Activated CD8-positive, alpha-beta T cell treated with anti-CD3 and anti-CD28 coated beads for 36 hours (primary cell): ENCODE data around the gene PITPNM1. TPM values are rescaled to one million over a fixed set of nuclear protein-coding genes. Genes with fewer than 3 reads are reported as not detected.

ENCODE experiments used
- ATAC-seq: fragments of 200-7000 bp; cut with Tn5 transposase; one replicate; pipeline ENCODE4 v1.10.0; 2021; ENCODE audit warnings: mild to moderate bottlenecking, moderate library complexity
- CTCF ChIA-PET: fragments of 350-600 bp; sonication (Branson Sonifier 250); formaldehyde crosslinking; loops from one replicate; lab custom pipeline; 2021; ENCODE audit warnings: antibody characterized with exemption; lab: Charles Lee
- POLR2A ChIA-PET: fragments of 350-600 bp; sonication (Branson Sonifier 250); formaldehyde crosslinking; loops from one replicate; lab custom pipeline; 2021; ENCODE audit warnings: antibody characterized with exemption; lab: Charles Lee
- DNase-seq: peaks from one replicate; pipeline ENCODE4 v3.0.0-alpha.2; 2020
- H3K27ac Mint-ChIP-seq: one replicate; pipeline ENCODE4 v1.8.0; 2021; ENCODE audit warnings: mild to moderate bottlenecking, mixed read lengths
- H3K27me3 Mint-ChIP-seq: one replicate; pipeline ENCODE4 v1.8.0; 2021; ENCODE audit warnings: mixed read lengths
- H3K36me3 Mint-ChIP-seq: one replicate; pipeline ENCODE4 v1.8.0; 2021; ENCODE audit warnings: low read depth, mixed read lengths
- H3K4me1 Mint-ChIP-seq: one replicate; pipeline ENCODE4 v1.8.0; 2021; ENCODE audit warnings: low read depth, mixed read lengths
- H3K4me3 Mint-ChIP-seq: one replicate; pipeline ENCODE4 v1.8.0; 2021; ENCODE audit warnings: mild to moderate bottlenecking, moderate library complexity, mixed read lengths
- H3K9me3 Mint-ChIP-seq: one replicate; pipeline ENCODE4 v1.8.0; 2021; ENCODE audit warnings: mixed read lengths
- intact Hi-C: fragments of 100-400 bp; cut with micrococcal nuclease; formaldehyde crosslinking; loops from one replicate; pipeline ENCODE4 v1.10.0; 2022
- total RNA-seq, 2 experiments: library from RNA; stranded (reverse); gene quantifications; one replicate each; pipeline ENCODE4 v1.2.3, GENCODE V29; 2021
- TF ChIP-seq, protein P1 (sequence below): fragments of 200-600 bp; IDR thresholded peaks from one replicate; pipeline ENCODE4 v1.8.0; 2022; ENCODE audit warnings: antibody characterized with exemption, mild to moderate bottlenecking

PITPNM1 gene
- total RNA-seq, 2 experiments from 2014 or later = 87.8 to 88.1 TPM

DNA sequence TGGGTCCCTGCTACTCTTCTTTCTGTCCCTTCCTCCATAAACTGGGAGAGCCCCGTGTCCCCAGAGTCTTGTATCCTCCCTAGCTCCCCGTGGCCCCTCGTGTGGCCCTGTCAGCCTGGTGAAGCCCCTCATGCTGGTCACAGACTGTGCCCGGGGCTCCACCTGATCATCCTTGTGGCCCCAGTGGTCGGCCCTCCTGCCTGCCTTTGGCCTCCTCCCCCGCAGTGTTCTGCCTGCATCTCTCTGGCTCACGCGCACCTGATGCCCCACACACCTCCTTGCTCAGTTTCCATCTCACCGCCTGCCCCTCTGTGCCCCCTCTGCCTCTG lies 19.3 kb upstream of the PITPNM1 start:
- H3K4me1 Mint-ChIP-seq = no peaks in the 10 kb centered on the region
- TF ChIP-seq, protein P1, sequence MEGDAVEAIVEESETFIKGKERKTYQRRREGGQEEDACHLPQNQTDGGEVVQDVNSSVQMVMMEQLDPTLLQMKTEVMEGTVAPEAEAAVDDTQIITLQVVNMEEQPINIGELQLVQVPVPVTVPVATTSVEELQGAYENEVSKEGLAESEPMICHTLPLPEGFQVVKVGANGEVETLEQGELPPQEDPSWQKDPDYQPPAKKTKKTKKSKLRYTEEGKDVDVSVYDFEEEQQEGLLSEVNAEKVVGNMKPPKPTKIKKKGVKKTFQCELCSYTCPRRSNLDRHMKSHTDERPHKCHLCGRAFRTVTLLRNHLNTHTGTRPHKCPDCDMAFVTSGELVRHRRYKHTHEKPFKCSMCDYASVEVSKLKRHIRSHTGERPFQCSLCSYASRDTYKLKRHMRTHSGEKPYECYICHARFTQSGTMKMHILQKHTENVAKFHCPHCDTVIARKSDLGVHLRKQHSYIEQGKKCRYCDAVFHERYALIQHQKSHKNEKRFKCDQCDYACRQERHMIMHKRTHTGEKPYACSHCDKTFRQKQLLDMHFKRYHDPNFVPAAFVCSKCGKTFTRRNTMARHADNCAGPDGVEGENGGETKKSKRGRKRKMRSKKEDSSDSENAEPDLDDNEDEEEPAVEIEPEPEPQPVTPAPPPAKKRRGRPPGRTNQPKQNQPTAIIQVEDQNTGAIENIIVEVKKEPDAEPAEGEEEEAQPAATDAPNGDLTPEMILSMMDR = no peak
- intact Hi-C loops = no loop called here
- no peaks in the 10 kb centered on the region for H3K9me3 Mint-ChIP-seq
- peaks cover 7% of the 10 kb centered on the region for H3K27me3 Mint-ChIP-seq
- H3K4me3 Mint-ChIP-seq = no peak overlapping the region
- DNase-seq (no peak), ATAC-seq (no peak)
- ChIA-PET POLR2A (no interaction called here), CTCF (no interaction called here)
- no peaks in the 10 kb centered on the region for H3K36me3 Mint-ChIP-seq
- H3K27ac Mint-ChIP-seq = no peak overlapping the region

DNA sequence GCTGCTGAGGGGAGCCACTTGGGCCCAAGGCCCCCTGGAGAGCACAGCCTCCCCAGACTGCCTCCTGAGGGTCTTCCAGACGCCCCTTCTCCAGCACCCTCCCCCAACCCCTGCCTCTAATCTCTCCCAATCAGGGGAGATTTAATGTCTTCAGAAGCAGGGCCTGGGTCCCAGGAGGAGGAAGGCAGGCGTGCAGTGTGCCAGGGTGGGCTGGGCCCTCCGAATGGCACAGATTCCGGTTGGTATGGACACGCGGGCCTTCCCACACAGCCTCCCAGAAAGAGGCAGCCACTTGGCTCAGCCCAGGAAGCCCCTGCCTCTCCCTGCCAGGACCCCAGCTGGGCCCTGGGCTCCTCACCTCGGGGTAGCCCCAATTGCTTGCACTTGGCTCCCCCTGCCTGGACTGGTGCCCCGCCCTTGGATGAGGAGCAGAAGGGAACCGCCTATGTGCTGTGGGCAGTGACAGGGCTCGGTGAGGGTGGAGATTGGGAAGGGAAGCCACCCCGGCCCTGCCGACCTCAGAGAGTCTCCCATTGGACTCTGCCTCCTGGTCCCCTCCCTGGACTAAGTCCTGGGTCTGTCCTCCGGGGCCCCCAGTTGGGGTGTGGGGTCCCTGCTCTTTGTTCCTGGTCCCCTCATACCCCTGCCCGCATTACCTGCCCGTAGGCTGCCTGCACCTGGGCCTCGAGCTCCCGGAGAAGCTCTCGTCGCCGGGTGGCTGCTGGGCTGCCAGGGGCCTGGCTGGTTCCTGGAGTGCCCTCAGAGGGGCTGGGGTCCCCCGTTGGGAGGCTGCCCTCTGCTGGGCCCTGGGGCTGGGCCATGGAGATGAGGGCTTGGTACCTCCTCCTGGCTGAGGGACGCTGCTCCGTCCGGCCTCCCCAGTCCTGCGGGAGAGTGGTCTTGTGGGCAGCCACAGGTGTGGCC lies 18.7 kb upstream of the PITPNM1 start:
- DNase-seq (no peak), ATAC-seq (no peak)
- Mint-ChIP-seq H3K4me1 (no peaks in the 10 kb centered on the region), H3K27me3 (peaks cover 7% of the 10 kb centered on the region), H3K9me3 (no peaks in the 10 kb centered on the region), H3K27ac (no peak overlapping the region), H3K4me3 (no peak overlapping the region), H3K36me3 (no peaks in the 10 kb centered on the region)
- intact Hi-C loops = no loop called here
- ChIA-PET POLR2A (no interaction called here), CTCF (no interaction called here)
- TF ChIP-seq, protein P1 = no peak

DNA sequence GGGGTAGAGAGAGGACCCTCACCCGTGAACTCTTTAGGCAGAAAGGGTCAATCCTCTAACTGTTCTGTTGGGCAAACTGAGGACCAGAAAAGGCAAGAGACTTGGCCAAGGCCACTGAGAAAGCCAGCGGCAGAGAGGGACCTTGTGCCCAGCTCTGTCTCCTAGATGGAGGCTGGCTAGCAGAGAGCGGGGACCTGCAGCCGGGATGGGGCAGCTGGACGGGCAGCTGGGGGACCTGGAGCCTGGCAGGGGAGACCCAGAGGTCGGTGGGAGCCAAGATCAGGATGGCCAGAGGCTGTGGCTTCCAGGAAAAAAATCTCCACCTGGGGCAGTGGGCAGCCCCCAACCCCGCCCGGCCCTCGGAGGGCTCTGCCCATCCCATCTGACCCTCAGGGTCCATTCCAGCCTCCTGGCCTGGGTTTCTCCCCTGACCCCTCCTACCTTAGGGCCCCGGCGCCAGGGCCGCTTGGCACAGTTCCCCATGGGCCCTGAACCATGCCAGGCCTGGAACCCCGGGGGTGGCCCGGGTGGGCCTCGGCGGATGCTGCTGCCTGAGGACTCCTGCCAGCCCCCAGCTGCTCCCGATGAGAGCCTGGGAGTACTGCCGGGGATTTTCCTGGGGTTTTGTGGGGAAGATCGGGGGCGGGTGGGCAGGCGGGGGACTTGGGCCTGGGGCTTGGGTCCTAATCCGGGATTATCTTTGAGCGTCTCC lies 17.8 kb upstream of the PITPNM1 start, which contains the start of gene CABP2:
Gene CABP2, minus strand, starts transcription at position 603 of the 712 bp plus-strand sequence. Its CDS starts 120 bp downstream, at position 483.
- Mint-ChIP-seq H3K4me1 (no peaks in the 10 kb centered on the region), H3K36me3 (no peaks in the 10 kb centered on the region), H3K27ac (no peak within 1 kb of the TSS), H3K9me3 (no peaks in the 10 kb centered on the region), H3K4me3 (no peak within 1 kb of the TSS), H3K27me3 (peaks cover 4% of the 10 kb centered on the region)
- ATAC-seq = no peak
- POLR2A ChIA-PET = no interaction called here
- intact Hi-C loops = no loop called here
- CTCF ChIA-PET = no interaction called here
- no peak for DNase-seq
- TF ChIP-seq, protein P1 = no peak

DNA sequence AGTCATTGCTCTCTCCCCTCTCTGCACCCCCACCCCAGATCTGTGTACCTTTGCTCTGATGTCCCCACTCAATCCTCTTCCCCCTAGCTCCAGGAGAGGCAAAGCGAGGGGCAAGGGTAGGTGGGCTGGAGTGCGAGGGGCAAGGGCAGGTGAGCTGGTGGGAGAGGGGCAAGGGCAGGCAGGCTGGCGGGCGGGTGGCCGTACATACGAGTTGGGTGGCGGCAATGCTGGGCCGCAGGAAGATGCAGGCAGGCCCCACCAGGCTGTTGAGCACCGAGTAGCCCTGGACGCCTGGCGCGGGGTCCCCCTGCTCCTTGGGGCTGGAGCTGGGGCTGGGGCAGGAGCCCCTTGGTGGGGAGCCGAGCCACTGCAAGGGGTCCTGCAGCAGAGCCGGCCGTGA lies 17.2 kb upstream of the PITPNM1 start:
- Mint-ChIP-seq H3K9me3 (no peaks in the 10 kb centered on the region), H3K27me3 (peaks cover 2% of the 10 kb centered on the region), H3K4me1 (no peaks in the 10 kb centered on the region), H3K36me3 (no peaks in the 10 kb centered on the region), H3K4me3 (no peak overlapping the region), H3K27ac (no peak overlapping the region)
- intact Hi-C loops = no loop called here
- TF ChIP-seq, protein P1 = no peak
- POLR2A ChIA-PET = no interaction called here
- CTCF ChIA-PET = no interaction called here
- DNase-seq = no peak
- no peak for ATAC-seq

DNA sequence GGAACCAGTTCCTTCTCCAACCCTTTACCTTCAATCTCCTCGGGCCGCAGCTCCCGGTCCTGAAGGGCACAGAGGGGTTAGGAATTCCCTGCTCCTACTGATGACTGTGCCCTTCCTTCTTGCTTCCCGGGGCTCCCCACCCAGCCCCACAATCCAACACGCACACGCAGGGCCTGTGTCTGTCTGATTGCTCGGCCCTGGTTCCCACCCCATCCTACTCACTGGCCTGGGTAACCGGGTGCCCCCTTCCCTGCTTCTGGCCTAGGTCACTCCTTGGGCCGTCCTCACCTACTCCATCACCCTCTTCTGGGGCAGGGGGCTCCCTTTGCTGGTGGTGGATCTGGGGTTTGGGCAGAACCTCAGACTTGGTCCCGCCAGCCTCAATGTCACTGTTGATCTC lies 16.8 kb upstream of the PITPNM1 start:
- Mint-ChIP-seq H3K27ac (no peak overlapping the region), H3K27me3 (no peaks in the 10 kb centered on the region), H3K36me3 (no peaks in the 10 kb centered on the region), H3K9me3 (no peaks in the 10 kb centered on the region), H3K4me3 (no peak overlapping the region), H3K4me1 (no peaks in the 10 kb centered on the region)
- CTCF ChIA-PET = no interaction called here
- TF ChIP-seq, protein P1 = no peak
- no peak for DNase-seq
- no peak for ATAC-seq
- POLR2A ChIA-PET = no interaction called here
- intact Hi-C loops = no loop called here
